ENCODE results near the gene WWOX. TPM values are rescaled to one million over a fixed set of nuclear protein-coding genes. Genes with fewer than 3 reads are reported as not detected.

WWOX gene
- total RNA-seq, 4 donors from 2014 or later, result 76.8 to 102 (median 83.6) TPM

DNA sequence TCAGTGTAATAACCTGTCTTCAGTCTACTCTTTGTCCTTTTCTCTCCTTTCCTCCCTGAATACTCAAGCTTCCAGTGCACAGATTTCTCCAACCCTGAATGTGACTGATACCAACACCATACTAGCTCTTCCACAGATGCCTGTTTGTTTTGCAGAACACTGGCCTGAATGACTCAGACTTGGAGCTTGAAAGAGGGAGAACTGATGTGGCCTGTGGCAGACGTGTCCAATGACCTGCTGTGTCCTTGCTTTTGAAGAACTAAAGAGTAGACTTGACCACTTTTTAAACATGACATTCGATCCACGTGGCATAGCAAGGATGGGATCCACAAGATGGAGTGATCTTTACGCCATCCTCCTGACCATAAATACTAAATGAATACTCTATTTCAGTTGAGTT, 361.0 kb downstream of the WWOX start:
- 75 to 86% methylated on average over 4 of the region's 4 CpGs for WGBS, 2 donors
- Histone ChIP-seq H3K9me3 (no peaks in the 10 kb centered on the region), H3K27me3 (no peaks in the 10 kb centered on the region), H3K4me3 (no peak overlapping the region), H3K4me1 (peaks cover 0 to 17% (median 0%) of the 10 kb centered on the region in 4 donors), H3K27ac (no peak overlapping the region), H3K36me3 (no peaks in the 10 kb centered on the region)
- no peak for TF ChIP-seq EP300 (IDR thresholded peaks at IDR 0.05)
- no peak for TF ChIP-seq POLR2A (IDR thresholded peaks at IDR 0.05)
- TF ChIP-seq CTCF (IDR thresholded peaks at IDR 0.05), result no peak
- DNase-seq (ENCODE audit: low spot score in 2 of 2), result no peak

DNA sequence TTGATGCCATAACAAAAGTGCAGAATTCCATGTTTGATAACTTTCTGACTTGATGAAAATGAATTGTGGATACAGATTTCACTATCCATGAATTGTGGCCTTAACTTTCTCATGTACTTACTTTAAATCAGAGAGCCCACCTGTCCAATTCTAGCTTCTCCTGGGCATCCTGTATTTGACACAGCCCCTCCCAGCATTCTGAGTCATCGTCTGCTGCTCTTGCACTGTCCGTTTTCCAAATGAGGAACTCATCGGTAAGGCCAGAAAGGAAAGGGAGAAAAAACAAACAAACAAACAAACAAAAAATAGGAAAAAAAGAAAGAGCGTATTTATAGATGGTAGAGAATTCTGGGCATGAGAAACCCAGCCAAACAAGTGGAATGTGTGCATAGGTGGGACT, 361.6 kb downstream of the WWOX start:
- H3K9me3 ChIP-seq, result no peaks in the 10 kb centered on the region
- no peaks in the 10 kb centered on the region for H3K27me3 ChIP-seq
- no peak overlapping the region for H3K27ac ChIP-seq
- DNase-seq (ENCODE audit: low spot score in 2 of 2), result no peak
- no peak overlapping the region for H3K4me3 ChIP-seq
- H3K4me1 ChIP-seq, result peaks cover 0 to 17% (median 0%) of the 10 kb centered on the region in 4 donors
- no peaks in the 10 kb centered on the region for H3K36me3 ChIP-seq
- 65 to 72% methylated on average over 4 of the region's 4 CpGs for WGBS, 2 donors
- TF ChIP-seq EP300 (IDR thresholded peaks at IDR 0.05), result no peak
- TF ChIP-seq POLR2A (IDR thresholded peaks at IDR 0.05), result no peak
- TF ChIP-seq CTCF (IDR thresholded peaks at IDR 0.05), result no peak

GRCh38 chr16:78461496-78462287, 362.2 kb downstream of the WWOX start:
- Histone ChIP-seq H3K9me3 (no peaks in the 10 kb centered on the region), H3K4me1 (peaks cover 0 to 17% (median 0%) of the 10 kb centered on the region in 4 donors), H3K27me3 (no peaks in the 10 kb centered on the region), H3K27ac (no peak overlapping the region), H3K4me3 (no peak overlapping the region), H3K36me3 (no peaks in the 10 kb centered on the region)
- 67% methylated on average over 9 of the region's 9 CpGs for WGBS, 2 donors
- DNase-seq (ENCODE audit: low spot score in 2 of 2), result no peak
- TF ChIP-seq EP300 (IDR thresholded peaks at IDR 0.05) (no peak), POLR2A (IDR thresholded peaks at IDR 0.05) (no peak), CTCF (IDR thresholded peaks at IDR 0.05) (no peak)

DNA sequence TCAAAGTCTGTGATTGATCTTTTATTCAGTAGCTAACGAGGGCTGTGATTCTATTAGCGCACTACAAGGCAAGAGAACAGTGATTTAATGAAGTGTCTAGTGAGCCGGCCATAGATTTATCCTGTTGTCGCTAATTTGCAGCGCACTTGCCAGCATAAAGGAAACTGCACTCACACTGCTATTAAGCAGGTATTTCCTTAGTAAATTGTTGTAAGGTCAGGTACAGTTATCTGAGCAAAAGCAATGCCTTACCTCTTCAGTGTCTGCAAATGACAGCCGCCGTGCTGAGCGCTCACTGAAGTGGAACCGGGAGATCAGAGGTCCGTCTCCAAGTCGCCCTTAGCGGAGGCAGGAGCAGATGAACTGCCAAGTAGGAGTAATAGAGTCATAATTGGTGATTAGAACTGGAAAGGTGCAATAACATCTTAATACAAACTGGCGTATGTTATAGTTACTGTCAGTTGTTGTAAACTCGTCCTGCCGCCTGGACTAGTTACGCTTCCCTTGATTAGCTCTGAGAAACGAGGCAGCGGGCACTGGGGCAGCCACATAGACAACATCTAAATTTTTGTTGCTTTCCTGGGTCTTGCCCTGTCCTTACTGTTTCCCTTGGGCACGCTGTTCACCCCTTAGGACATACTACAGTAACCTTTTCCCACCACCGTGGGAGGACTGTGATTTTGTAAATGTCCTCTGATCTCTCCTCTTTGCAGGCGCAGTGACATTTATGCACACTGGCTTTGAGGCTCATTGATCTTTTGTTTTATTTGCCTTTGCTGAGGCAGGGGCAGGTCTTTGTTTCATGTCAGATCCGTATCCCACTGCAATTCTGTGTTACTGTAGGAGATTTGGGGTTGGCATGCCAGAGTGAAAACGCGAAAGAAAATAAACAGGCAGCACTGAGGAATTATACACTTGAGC, 363.1 kb downstream of the WWOX start:
- no peaks in the 10 kb centered on the region for H3K9me3 ChIP-seq
- no peak for DNase-seq (ENCODE audit: low spot score in 2 of 2)
- H3K4me1 ChIP-seq, result peaks cover 0 to 17% (median 0%) of the 10 kb centered on the region in 4 donors
- 72% methylated on average over 24 of the region's 24 CpGs for WGBS, 2 donors
- H3K4me3 ChIP-seq, result no peak overlapping the region
- no peaks in the 10 kb centered on the region for H3K36me3 ChIP-seq
- TF ChIP-seq CTCF (IDR thresholded peaks at IDR 0.05) (no peak), POLR2A (IDR thresholded peaks at IDR 0.05) (no peak), EP300 (IDR thresholded peaks at IDR 0.05) (no peak)
- H3K27ac ChIP-seq, result no peak overlapping the region
- H3K27me3 ChIP-seq, result no peaks in the 10 kb centered on the region

DNA sequence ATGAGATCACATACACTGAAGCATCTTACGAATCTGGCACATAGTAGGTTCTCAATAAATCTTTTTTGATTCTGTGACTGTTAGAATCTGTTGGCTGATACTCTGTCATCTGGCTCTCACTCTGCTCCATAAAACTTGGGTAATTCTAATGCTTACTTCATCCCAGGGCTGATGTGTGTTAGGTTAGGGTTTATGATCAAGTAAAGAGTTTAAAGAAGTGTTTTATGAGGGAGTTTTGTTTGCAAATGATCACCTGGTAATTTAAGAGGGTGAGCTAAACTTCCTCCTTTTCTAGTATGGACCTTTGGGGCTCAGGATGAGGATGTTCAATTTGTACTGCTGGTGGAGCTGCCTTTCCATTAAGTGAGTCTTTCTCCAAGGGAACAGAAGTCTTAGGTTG, 364.1 kb downstream of the WWOX start:
- Histone ChIP-seq H3K27ac (no peak overlapping the region), H3K36me3 (no peaks in the 10 kb centered on the region), H3K27me3 (no peaks in the 10 kb centered on the region), H3K4me3 (no peak overlapping the region), H3K9me3 (no peaks in the 10 kb centered on the region), H3K4me1 (peaks cover 0 to 17% (median 0%) of the 10 kb centered on the region in 4 donors)
- no peak for TF ChIP-seq EP300 (IDR thresholded peaks at IDR 0.05)
- no peak for TF ChIP-seq POLR2A (IDR thresholded peaks at IDR 0.05)
- TF ChIP-seq CTCF (IDR thresholded peaks at IDR 0.05), result no peak
- WGBS, 2 donors, result 80 to 88% methylated on average over 1 of the region's 1 CpG
- DNase-seq (ENCODE audit: low spot score in 2 of 2), result no peak
